Measurements from ENCODE around the gene SEMA5B.

The SEMA5B gene

GRCh38 chr3:122929188-122930062, 98.1 kb downstream of the SEMA5B start:
- no peaks in the 10 kb centered on the region for H3K79me2 ChIP-seq (ENCODE audit: low read length)
- no peaks in the 10 kb centered on the region for H4K20me1 ChIP-seq (ENCODE audit: insufficient read depth, low read length)
- no peaks in the 10 kb centered on the region for H3K4me1 ChIP-seq (ENCODE audit: low read length)
- no peak overlapping the region for H3K27ac ChIP-seq (ENCODE audit: low read length)
- DNase-seq: no peak
- no peaks in the 10 kb centered on the region for H3K9me3 ChIP-seq (replicated peaks; ENCODE audit: insufficient read depth, low read length)
- H3K27me3 ChIP-seq (replicated peaks; ENCODE audit: insufficient read depth, low read length): no peaks in the 10 kb centered on the region
- H3K9me2 ChIP-seq (replicated peaks; ENCODE audit: insufficient read depth, low read length): no peaks in the 10 kb centered on the region
- no peak overlapping the region for H3K9ac ChIP-seq (ENCODE audit: low read length)
- H3K36me3 ChIP-seq (replicated peaks; ENCODE audit: insufficient read depth, low read length): no peaks in the 10 kb centered on the region
- no peak overlapping the region for H3K4me2 ChIP-seq (ENCODE audit: low read depth, low read length)
- no peak overlapping the region for H2AFZ ChIP-seq (ENCODE audit: low read length)
- no peaks in the 10 kb centered on the region for H3F3A ChIP-seq (ENCODE audit: insufficient read depth, low read length)
- no peak overlapping the region for H3K4me3 ChIP-seq (ENCODE audit: low read length)
- no peak for TF ChIP-seq CTCF (IDR thresholded peaks at IDR 0.05; ENCODE audit: low read length)
- no peak for TF ChIP-seq EZH2phosphoT487 (IDR thresholded peaks at IDR 0.05; ENCODE audit: low read length)
- TF ChIP-seq EZH2 (optimal IDR thresholded peaks at IDR 0.05; ENCODE audit: low read depth, low read length): no peak

- H3K36me3 ChIP-seq (replicated peaks; ENCODE audit: insufficient read depth, low read length): no peaks in the 10 kb centered on the region
- H3F3A ChIP-seq (ENCODE audit: insufficient read depth, low read length): no peaks in the 10 kb centered on the region
- H3K27ac ChIP-seq (ENCODE audit: low read length): no peak overlapping the region
- TF ChIP-seq CTCF (IDR thresholded peaks at IDR 0.05; ENCODE audit: low read length) (no peak), EZH2 (optimal IDR thresholded peaks at IDR 0.05; ENCODE audit: low read depth, low read length) (no peak), EZH2phosphoT487 (IDR thresholded peaks at IDR 0.05; ENCODE audit: low read length) (no peak)
- H3K9me3 ChIP-seq (replicated peaks; ENCODE audit: insufficient read depth, low read length): no peaks in the 10 kb centered on the region
- H3K79me2 ChIP-seq (ENCODE audit: low read length): no peaks in the 10 kb centered on the region
- H2AFZ ChIP-seq (ENCODE audit: low read length): no peak overlapping the region
- H3K4me2 ChIP-seq (ENCODE audit: low read depth, low read length): no peak overlapping the region
- H3K9ac ChIP-seq (ENCODE audit: low read length): no peak overlapping the region
- no peaks in the 10 kb centered on the region for H3K27me3 ChIP-seq (replicated peaks; ENCODE audit: insufficient read depth, low read length)
- DNase-seq: no peak
- H4K20me1 ChIP-seq (ENCODE audit: insufficient read depth, low read length): no peaks in the 10 kb centered on the region
- no peaks in the 10 kb centered on the region for H3K4me1 ChIP-seq (ENCODE audit: low read length)
- H3K4me3 ChIP-seq (ENCODE audit: low read length): no peak overlapping the region
- no peaks in the 10 kb centered on the region for H3K9me2 ChIP-seq (replicated peaks; ENCODE audit: insufficient read depth, low read length)
Observed at GRCh38 chr3:122928396-122929187, 99.0 kb downstream of the SEMA5B start.

GRCh38 chr3:122927726-122928125, 99.8 kb downstream of the SEMA5B start:
- Histone ChIP-seq H3K9me2 (replicated peaks; ENCODE audit: insufficient read depth, low read length) (no peaks in the 10 kb centered on the region), H3K79me2 (ENCODE audit: low read length) (no peaks in the 10 kb centered on the region)

More at GRCh38 chr3:122927726-122928125, 99.8 kb downstream of the SEMA5B start:
- no peak for DNase-seq
- H3K9me3 ChIP-seq (replicated peaks; ENCODE audit: insufficient read depth, low read length): no peaks in the 10 kb centered on the region
- no peak overlapping the region for H3K27ac ChIP-seq (ENCODE audit: low read length)
- H3K9ac ChIP-seq (ENCODE audit: low read length): no peak overlapping the region
- H2AFZ ChIP-seq (ENCODE audit: low read length): no peak overlapping the region
- H3K4me3 ChIP-seq (ENCODE audit: low read length): no peak overlapping the region
- no peaks in the 10 kb centered on the region for H3K4me1 ChIP-seq (ENCODE audit: low read length)
- no peaks in the 10 kb centered on the region for H3F3A ChIP-seq (ENCODE audit: insufficient read depth, low read length)
- peaks cover 2% of the 10 kb centered on the region; the same call in 1 of the 2 replicates for H3K27me3 ChIP-seq (replicated peaks; ENCODE audit: insufficient read depth, low read length)
- H4K20me1 ChIP-seq (ENCODE audit: insufficient read depth, low read length): no peaks in the 10 kb centered on the region
- no peak overlapping the region for H3K4me2 ChIP-seq (ENCODE audit: low read depth, low read length)
- no peaks in the 10 kb centered on the region for H3K36me3 ChIP-seq (replicated peaks; ENCODE audit: insufficient read depth, low read length)
- TF ChIP-seq CTCF (IDR thresholded peaks at IDR 0.05; ENCODE audit: low read length): no peak
- no peak for TF ChIP-seq EZH2 (optimal IDR thresholded peaks at IDR 0.05; ENCODE audit: low read depth, low read length)
- TF ChIP-seq EZH2phosphoT487 (IDR thresholded peaks at IDR 0.05; ENCODE audit: low read length): no peak

All from MM.1S (cell line).